Tibial nerve (tissue), 4 donors: ENCODE measurements around the gene THSD4.

Source experiments
- EP300 ChIP-seq, 2 donors: sonication (generic); formaldehyde crosslinking; IDR thresholded peaks; one replicate each; pipeline ENCODE4 v1.6.1; 2017; ENCODE audit warnings: antibody characterized with exemption in 2 of 2, mild to moderate bottlenecking in 1 of 2
- TF ChIP-seq, protein P1 (sequence below), 5 experiments: fragments of 200-600 bp in 3 of 5; fragments of 450-650 bp in 2 of 5; sonication (generic) in 3 of 5; IDR thresholded peaks; one replicate each; pipeline ENCODE4 v1.5.1; 2016 to 2019; ENCODE audit warnings: antibody characterized with exemption in 5 of 5, mild to moderate bottlenecking in 3 of 5, moderate library complexity in 2 of 5

DNA sequence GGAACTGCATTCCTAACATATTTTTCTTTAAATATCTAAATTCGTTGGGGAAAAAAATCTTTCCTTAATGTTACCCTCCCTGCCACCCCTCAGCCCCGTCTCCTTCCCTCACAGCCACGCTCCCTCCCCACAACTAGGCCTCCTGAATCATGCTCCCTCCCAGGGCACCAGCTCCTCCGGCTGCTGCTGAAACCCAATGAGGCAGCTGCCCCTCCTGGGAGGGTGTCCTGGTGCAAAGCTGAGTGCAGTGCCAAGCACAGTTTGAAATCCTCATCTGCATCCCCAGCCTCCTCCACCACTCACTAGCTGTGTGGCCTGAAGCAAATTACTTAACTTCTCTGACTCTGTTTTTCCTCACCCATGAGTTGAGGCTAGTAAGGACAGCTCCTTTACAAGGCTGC lies 692.4 kb downstream of the THSD4 start:
- TF ChIP-seq, protein P1, sequence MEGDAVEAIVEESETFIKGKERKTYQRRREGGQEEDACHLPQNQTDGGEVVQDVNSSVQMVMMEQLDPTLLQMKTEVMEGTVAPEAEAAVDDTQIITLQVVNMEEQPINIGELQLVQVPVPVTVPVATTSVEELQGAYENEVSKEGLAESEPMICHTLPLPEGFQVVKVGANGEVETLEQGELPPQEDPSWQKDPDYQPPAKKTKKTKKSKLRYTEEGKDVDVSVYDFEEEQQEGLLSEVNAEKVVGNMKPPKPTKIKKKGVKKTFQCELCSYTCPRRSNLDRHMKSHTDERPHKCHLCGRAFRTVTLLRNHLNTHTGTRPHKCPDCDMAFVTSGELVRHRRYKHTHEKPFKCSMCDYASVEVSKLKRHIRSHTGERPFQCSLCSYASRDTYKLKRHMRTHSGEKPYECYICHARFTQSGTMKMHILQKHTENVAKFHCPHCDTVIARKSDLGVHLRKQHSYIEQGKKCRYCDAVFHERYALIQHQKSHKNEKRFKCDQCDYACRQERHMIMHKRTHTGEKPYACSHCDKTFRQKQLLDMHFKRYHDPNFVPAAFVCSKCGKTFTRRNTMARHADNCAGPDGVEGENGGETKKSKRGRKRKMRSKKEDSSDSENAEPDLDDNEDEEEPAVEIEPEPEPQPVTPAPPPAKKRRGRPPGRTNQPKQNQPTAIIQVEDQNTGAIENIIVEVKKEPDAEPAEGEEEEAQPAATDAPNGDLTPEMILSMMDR (IDR thresholded peaks at IDR 0.05), result no peak
- TF ChIP-seq EP300 (IDR thresholded peaks at IDR 0.05), result no peak
